Mucosa of rectum (tissue), 2 donors: ENCODE data around the gene DLGAP1.

Source experiments
- H3K27ac ChIP-seq, 2 donors: one replicate each; pipeline ENCODE4 v1.7.0; 2013; ENCODE audit warnings: inconsistent platforms in 2 of 2, low read depth in 2 of 2, low read length in 2 of 2
- H3K27me3 ChIP-seq, 2 donors: one replicate each; pipeline ENCODE4 v1.7.0; 2013; ENCODE audit warnings: low read length in 2 of 2; ENCODE audit not compliant: control insufficient read depth in 2 of 2, insufficient read depth in 2 of 2
- H3K36me3 ChIP-seq, 2 donors: one replicate each; pipeline ENCODE4 v1.7.0; 2013; ENCODE audit warnings: low read length in 2 of 2; ENCODE audit not compliant: control insufficient read depth in 2 of 2, insufficient read depth in 2 of 2
- H3K4me1 ChIP-seq, 2 donors: one replicate each; pipeline ENCODE4 v1.7.0; 2013; ENCODE audit warnings: low read length in 2 of 2, mild to moderate bottlenecking in 1 of 2; ENCODE audit not compliant: control insufficient read depth in 2 of 2, insufficient read depth in 2 of 2
- H3K4me3 ChIP-seq, 2 donors: one replicate each; pipeline ENCODE4 v1.7.0; 2013; ENCODE audit warnings: low read length in 2 of 2
- H3K9ac ChIP-seq, 2 donors: one replicate each; pipeline ENCODE4 v1.7.0; 2013; ENCODE audit warnings: low read length in 2 of 2, low read depth in 1 of 2, mild to moderate bottlenecking in 1 of 2
- H3K9me3 ChIP-seq, 2 donors: one replicate each; pipeline ENCODE4 v1.7.0; 2013; ENCODE audit warnings: low read length in 2 of 2; ENCODE audit not compliant: control insufficient read depth in 2 of 2
- donor health status: healthy.
- donor health status: Normal muscosa, but diverticular disease.

DLGAP1 gene

GRCh38 chr18:3502650-3503049 lies 952.5 kb downstream of the DLGAP1 start:
- Histone ChIP-seq H3K27me3 (peaks cover 8 to 9% of the 10 kb centered on the region in 2 donors), H3K4me3 (no peak overlapping the region), H3K4me1 (peaks cover 0 to 3% of the 10 kb centered on the region in 2 donors), H3K27ac (no peak overlapping the region), H3K36me3 (no peaks in the 10 kb centered on the region), H3K9me3 (no peaks in the 10 kb centered on the region), H3K9ac (no peak overlapping the region)

GRCh38 chr18:3500016-3500415 lies 955.1 kb downstream of the DLGAP1 start:
- H3K36me3 ChIP-seq = no peaks in the 10 kb centered on the region
- H3K4me3 ChIP-seq = no peak overlapping the region
- H3K9ac ChIP-seq = no peak overlapping the region
- peaks cover 8 to 9% of the 10 kb centered on the region in 2 donors for H3K27me3 ChIP-seq
- H3K9me3 ChIP-seq = no peaks in the 10 kb centered on the region
- peaks cover 0 to 3% of the 10 kb centered on the region in 2 donors for H3K4me1 ChIP-seq
- no peak overlapping the region for H3K27ac ChIP-seq

GRCh38 chr18:3499501-3499900 lies 955.6 kb downstream of the DLGAP1 start:
- peaks cover 8 to 9% of the 10 kb centered on the region in 2 donors for H3K27me3 ChIP-seq
- H3K4me1 ChIP-seq = peaks cover 0 to 3% of the 10 kb centered on the region in 2 donors
- peak overlapping the region; percentile 3 to 60 for H3K9ac ChIP-seq
- H3K27ac ChIP-seq = no peak overlapping the region
- no peaks in the 10 kb centered on the region for H3K36me3 ChIP-seq
- no peaks in the 10 kb centered on the region for H3K9me3 ChIP-seq
- H3K4me3 ChIP-seq = peak overlapping the region; percentile 58 to 61

- Histone ChIP-seq H3K36me3 (no peaks in the 10 kb centered on the region), H3K4me3 (peak overlapping the region; percentile 58 to 61), H3K27me3 (peaks cover 8 to 9% of the 10 kb centered on the region in 2 donors), H3K9me3 (no peaks in the 10 kb centered on the region), H3K4me1 (peaks cover 0 to 3% of the 10 kb centered on the region in 2 donors), H3K9ac (peak overlapping the region; percentile 3 to 60), H3K27ac (no peak overlapping the region)
These were observed 956.2 kb downstream of the DLGAP1 start for GRCh38 chr18:3498698-3499471.

GRCh38 chr18:3495691-3496430 lies 959.2 kb downstream of the DLGAP1 start:
- H3K27ac ChIP-seq = no peak overlapping the region
- H3K4me3 ChIP-seq = no peak overlapping the region
- no peaks in the 10 kb centered on the region for H3K9me3 ChIP-seq
- no peak overlapping the region for H3K9ac ChIP-seq
- no peaks in the 10 kb centered on the region for H3K36me3 ChIP-seq
- peaks cover 0 to 7% of the 10 kb centered on the region in 2 donors for H3K4me1 ChIP-seq
- peaks cover 5 to 8% of the 10 kb centered on the region in 2 donors for H3K27me3 ChIP-seq

- Histone ChIP-seq H3K4me1 (peaks cover 0 to 7% of the 10 kb centered on the region in 2 donors), H3K4me3 (no peak overlapping the region), H3K9me3 (no peaks in the 10 kb centered on the region)
These were observed 960.5 kb downstream of the DLGAP1 start for GRCh38 chr18:3494569-3494968.

GRCh38 chr18:3494245-3494526 lies 960.9 kb downstream of the DLGAP1 start:
- H3K27ac ChIP-seq = no peak overlapping the region
- no peaks in the 10 kb centered on the region for H3K9me3 ChIP-seq
- no peaks in the 10 kb centered on the region for H3K27me3 ChIP-seq
- H3K4me3 ChIP-seq = no peak overlapping the region
- no peak overlapping the region for H3K9ac ChIP-seq
- H3K36me3 ChIP-seq = no peaks in the 10 kb centered on the region
- peaks cover 0 to 3% of the 10 kb centered on the region in 2 donors for H3K4me1 ChIP-seq

More at GRCh38 chr18:3494569-3494968, 960.5 kb downstream of the DLGAP1 start:
- H3K27ac ChIP-seq = no peak overlapping the region
- H3K9ac ChIP-seq = no peak overlapping the region
- no peaks in the 10 kb centered on the region for H3K27me3 ChIP-seq
- H3K36me3 ChIP-seq = no peaks in the 10 kb centered on the region

GRCh38 chr18:3493501-3494244 lies 961.4 kb downstream of the DLGAP1 start:
- Histone ChIP-seq H3K27ac (no peak overlapping the region), H3K36me3 (no peaks in the 10 kb centered on the region), H3K9ac (no peak overlapping the region), H3K4me1 (peaks cover 0 to 3% of the 10 kb centered on the region in 2 donors), H3K4me3 (no peak overlapping the region), H3K9me3 (no peaks in the 10 kb centered on the region), H3K27me3 (no peaks in the 10 kb centered on the region)

GRCh38 chr18:3492721-3493120 lies 962.4 kb downstream of the DLGAP1 start:
- no peak overlapping the region for H3K4me3 ChIP-seq
- H3K9me3 ChIP-seq = no peaks in the 10 kb centered on the region
- no peaks in the 10 kb centered on the region for H3K36me3 ChIP-seq
- peaks cover 0 to 3% of the 10 kb centered on the region in 2 donors for H3K4me1 ChIP-seq
- H3K9ac ChIP-seq = no peak overlapping the region
- no peaks in the 10 kb centered on the region for H3K27me3 ChIP-seq
- no peak overlapping the region for H3K27ac ChIP-seq
